ENCODE data around the gene PDSS1. TPM values are rescaled to one million over a fixed set of nuclear protein-coding genes. Genes with fewer than 3 reads are reported as not detected.

The PDSS1 gene
- total RNA-seq: 3.7 and 9.2 TPM in 2 replicates

DNA sequence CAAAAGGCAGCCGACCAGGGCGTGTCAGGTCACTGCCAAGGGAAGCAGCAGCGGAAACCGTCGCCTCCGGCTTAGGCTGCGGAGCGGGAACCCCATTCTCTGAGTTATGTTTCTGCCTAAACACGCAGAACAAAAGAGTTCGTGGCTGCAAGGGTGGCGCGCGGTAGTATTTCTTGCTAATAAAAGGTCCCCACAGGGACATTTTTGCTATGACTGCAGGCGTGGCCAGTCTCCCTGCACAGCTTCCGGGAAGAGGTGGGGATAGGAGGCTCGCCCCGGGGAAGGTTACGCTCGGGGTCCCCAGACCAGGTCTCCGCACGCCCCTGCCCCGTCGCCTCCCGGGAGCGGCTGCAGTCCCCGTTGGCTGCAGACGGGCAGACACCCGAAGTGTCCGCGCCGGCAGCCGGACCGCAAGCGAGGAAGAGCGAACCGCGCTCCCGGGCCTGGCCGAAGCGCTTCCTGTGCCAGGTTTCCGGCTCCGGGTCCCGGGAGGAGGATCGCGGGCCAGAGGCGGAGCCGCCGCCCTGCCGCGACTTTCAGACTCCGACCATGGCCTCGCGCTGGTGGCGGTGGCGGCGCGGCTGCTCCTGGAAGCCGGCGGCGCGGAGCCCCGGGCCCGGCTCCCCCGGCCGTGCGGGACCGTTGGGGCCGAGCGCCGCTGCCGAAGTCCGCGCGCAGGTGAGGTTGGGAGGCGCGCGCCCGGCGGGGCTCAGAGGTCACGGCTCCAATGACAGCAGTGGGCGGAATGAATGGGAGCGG is at the start of gene PDSS1:
Gene PDSS1, plus strand, starts transcription at position 539 of the 759 bp plus-strand sequence. Its CDS starts 11 bp downstream, at position 550.

Other genes starting within 250 kb of the PDSS1 start
- gene ABI1, start 163.3 kb downstream of the PDSS1 start, total RNA-seq: 25.9 and 26.6 TPM in 2 replicates